ENCODE measurements around the gene INHBC.

GRCh38 chr12:57454213-57454565 is 19.6 kb downstream of the INHBC start:
- TF ChIP-seq EZH2 (IDR thresholded peaks at IDR 0.05; ENCODE audit: low read length, unreplicated experiment) (no peak), CTCF (conservative IDR thresholded peaks at IDR 0.05; ENCODE audit: low read depth, low read length) (no peak), EZH2phosphoT487 (IDR thresholded peaks at IDR 0.05; ENCODE audit: borderline replicate concordance, low read length) (no peak)

Data from PC-3 (cell line).